K562 (cell line): ENCODE data around the gene C22orf39. TPM values are rescaled to one million over a fixed set of nuclear protein-coding genes. Genes with fewer than 3 reads are reported as not detected.

ENCODE experiments used
- ATAC-seq: fragments of 200-7000 bp; cut with Tn5 transposase; 3 replicates; pipeline ENCODE4 v1.9.1; 2020; ENCODE audit warnings: moderate library complexity
- BruUV-seq: library from RNA; stranded (reverse); fragments of 400-500 nt; replicated peaks from 2 replicates; lab custom pipeline; 2021; lab: Mats Ljungman, UMichigan
- CTCF ChIA-PET: fragments of 300-600 bp; formaldehyde crosslinking; extraction: SDS; loops from one replicate; lab custom pipeline; 2021; ENCODE audit warnings: low intra/inter-chr PET ratio; lab: Yijun Ruan, JAX
- POLR2A ChIA-PET: fragments of 300-600, 350-650 bp; sonication (Branson Sonifier 250); formaldehyde crosslinking; extraction: SDS; loops from one replicate; lab custom pipeline; 2021; ENCODE audit warnings: antibody characterized with exemption, inconsistent platforms; lab: Yijun Ruan, JAX
- DNase-seq, 4 experiments: peaks; one replicate each; pipeline versions ENCODE4 v3.0.0 to v3.0.0-alpha.2; 2011 to 2018; ENCODE audit warnings: low spot score in 3 of 4, mixed read lengths in 3 of 4; ENCODE audit errors: extremely low read depth in 1 of 4
- FAIRE-seq: peaks from 2 replicates; lab custom pipeline; 2011; peaks lifted over from hg19 to GRCh38; lab: Jason Lieb, UNC
- H2AFZ ChIP-seq: 2 replicates; pipeline ENCODE4 v1.6.0; 2011; ENCODE audit warnings: low read depth, low read length, control low read depth, inconsistent platforms
- H3K27ac ChIP-seq: fragments of 200-600 bp; 3 replicates; pipeline ENCODE4 v1.8.0; 2011; ENCODE audit warnings: low read depth, mild to moderate bottlenecking, control low read depth, inconsistent platforms, low read length, moderate library complexity, mixed read lengths; ENCODE audit errors: extremely low read depth
- H3K27me3 ChIP-seq, 2 experiments: fragments of 300-600 bp in 1 of 2; 2 replicates in 1 of 2; 3 replicates in 1 of 2; pipeline versions ENCODE4 v1.6.0 to v1.8.0; 2011; ENCODE audit warnings: inconsistent platforms in 2 of 2, low read length in 2 of 2, mild to moderate bottlenecking in 1 of 2, mixed read lengths in 1 of 2, moderate library complexity in 1 of 2; ENCODE audit not compliant: control insufficient read depth in 2 of 2, insufficient read depth in 2 of 2
- H3K36me3 ChIP-seq: fragments of 300-600 bp; 3 replicates; pipeline ENCODE4 v1.8.0; 2011; ENCODE audit warnings: mild to moderate bottlenecking, low read length, inconsistent platforms; ENCODE audit not compliant: control insufficient read depth, insufficient read depth
- H3K4me1 ChIP-seq, 2 experiments: fragments of 200-600 bp in 1 of 2; replicated peaks in 1 of 2; 2 replicates in 1 of 2; 3 replicates in 1 of 2; pipeline versions ENCODE4 v1.5.1 to v1.8.0; 2011; ENCODE audit warnings: inconsistent platforms in 2 of 2, low read length in 2 of 2, mild to moderate bottlenecking in 1 of 2, mixed read lengths in 1 of 2, moderate library complexity in 1 of 2; ENCODE audit not compliant: control insufficient read depth in 2 of 2, insufficient read depth in 2 of 2
- H3K4me2 ChIP-seq: 2 replicates; pipeline ENCODE4 v1.6.1; 2011; ENCODE audit warnings: low read length, control low read depth, inconsistent platforms, mixed read lengths; ENCODE audit not compliant: insufficient read depth
- H3K4me3 ChIP-seq: fragments of 200-600 bp; sonication (generic), shearing (Covaris generic); 2 replicates; pipeline ENCODE4 v1.5.1; 2016; ENCODE audit warnings: control low read depth, inconsistent platforms
- H3K79me2 ChIP-seq: fragments of 200-600 bp; 3 replicates; pipeline ENCODE4 v1.8.0; 2011; ENCODE audit warnings: low read length, inconsistent platforms; ENCODE audit not compliant: control insufficient read depth, insufficient read depth
- H3K9ac ChIP-seq, 2 experiments: 2 replicates each; pipeline versions ENCODE4 v1.6.0 to v1.6.1; 2011; ENCODE audit warnings: low read depth in 2 of 2, low read length in 2 of 2, control low read depth in 1 of 2, inconsistent platforms in 1 of 2, mild to moderate bottlenecking in 1 of 2, mixed read lengths in 1 of 2; ENCODE audit not compliant: insufficient read depth in 1 of 2
- H3K9me1 ChIP-seq: one replicate; pipeline ENCODE4 v1.6.0; 2011; ENCODE audit warnings: inconsistent platforms, mild to moderate bottlenecking, low read length, moderate library complexity; ENCODE audit not compliant: control insufficient read depth, insufficient read depth
- H3K9me3 ChIP-seq: replicated peaks from 2 replicates; pipeline ENCODE4 v1.5.1; 2011; ENCODE audit warnings: low read depth, low read length, inconsistent platforms; ENCODE audit not compliant: control insufficient read depth, insufficient read depth
- H4K20me1 ChIP-seq: replicated peaks from 2 replicates; pipeline ENCODE4 v1.6.1; 2011; ENCODE audit warnings: low read length, inconsistent platforms, mixed read lengths; ENCODE audit not compliant: control insufficient read depth, insufficient read depth
- BHLHE40 ChIP-seq: IDR thresholded peaks from 2 replicates; pipeline ENCODE4 v1.6.1; 2011; ENCODE audit warnings: low read length, improper control_type of control experiment
- EP300 ChIP-seq: IDR thresholded peaks from 2 replicates; pipeline ENCODE4 v1.6.1; 2012; ENCODE audit warnings: low read length, improper control_type of control experiment
- ETV6 ChIP-seq, 3 experiments: fragments of 150-350 bp in 1 of 3; sonication (generic) in 1 of 3; formaldehyde crosslinking in 1 of 3; IDR thresholded peaks; 2 replicates each; pipeline versions ENCODE4 v1.6.1 to v1.8.0; 2014 to 2022; ENCODE audit warnings: borderline replicate concordance in 2 of 3, low read depth in 2 of 3, antibody characterized with exemption in 1 of 3, low read length in 1 of 3, mild to moderate bottlenecking in 1 of 3, missing genetic modification reagents in 1 of 3
- KAT2B ChIP-seq: IDR thresholded peaks from one replicate; pipeline ENCODE4 v1.6.1; 2012; ENCODE audit warnings: low read depth, mild to moderate bottlenecking, control low read depth, inconsistent platforms, low read length, moderate library complexity
- MEIS2 ChIP-seq: fragments of 450-650 bp; IDR thresholded peaks from 2 replicates; pipeline ENCODE4 v1.6.1; 2014; ENCODE audit warnings: mild to moderate bottlenecking; ENCODE audit not compliant: partially characterized antibody
- PHF8 ChIP-seq: fragments of 200-600 bp; sonication (generic); IDR thresholded peaks from 2 replicates; pipeline ENCODE4 v1.6.1; 2012; ENCODE audit warnings: mixed run types, mild to moderate bottlenecking, inconsistent platforms, low read length, moderate library complexity, borderline replicate concordance
- SRF ChIP-seq, 2 experiments: fragments of 250-450, 450-650 bp in 1 of 2; sonication (Bioruptor Pico) in 1 of 2; sonication (generic) in 1 of 2; formaldehyde crosslinking; IDR thresholded peaks; 2 replicates each; pipeline versions ENCODE4 v1.5.0 to v1.5.1; 2020 to 2022; ENCODE audit warnings: mild to moderate bottlenecking in 1 of 2, missing genetic modification reagents in 1 of 2
- WHSC1 ChIP-seq: IDR thresholded peaks from one replicate; pipeline ENCODE4 v1.6.1; 2012; ENCODE audit warnings: low read length, control low read depth, inconsistent platforms
- ZNF134 ChIP-seq: fragments of 250-450 bp; sonication (Bioruptor Pico); conservative IDR thresholded peaks from 2 replicates; pipeline ENCODE4 v1.4.0; 2020
- WGBS: fragments of 100-300 bp; shearing (Covaris generic); methylation state at CpG from one replicate; pipeline ENCODE4 v1.1.6; 2016; ENCODE audit warnings: low coverage, mixed read lengths; ENCODE audit not compliant: insufficient coverage; ENCODE audit errors: missing lambda C conversion rate; 5-methylcytosine and 5-hydroxymethylcytosine counted together
- in situ Hi-C: fragments of 300-500 bp; cut with MboI; formaldehyde crosslinking; loops from 4 replicates; pipeline ENCODE4 v1.15.0; 2018; ENCODE audit warnings: inconsistent platforms, mixed read lengths
- intact Hi-C: fragments of 100-400 bp; cut with micrococcal nuclease; formaldehyde crosslinking; loops from 2 replicates; pipeline ENCODE4 v1.14.2; 2022
- polyA plus RNA-seq, 8 experiments: library from polyadenylated mRNA; depleted of rRNA in 4 of 8; stranded (reverse) in 5 of 8; unstranded in 3 of 8; fragments of >200 nt; fragmentation: Nextera tagmentation in 2 of 8; fragmentation: Illumina TruSeq in 1 of 8; extraction: Ambion mirVana in 2 of 8; extraction: Trizol in 1 of 8; gene quantifications; 2 replicates each; pipeline versions ENCODE4 v1.2.1 to v1.2.3, GENCODE V29; 2011 to 2014; ENCODE audit warnings: inconsistent platforms in 1 of 8, missing spikeins in 1 of 8
- total RNA-seq, 7 experiments: library from RNA; depleted of rRNA in 6 of 7; stranded (reverse); fragments of >200 nt in 6 of 7; fragmentation: Illumina TruSeq in 2 of 7; extraction: Trizol in 2 of 7; gene quantifications; 2 replicates each; pipeline versions ENCODE4 v1.2.1 to v1.2.3, GENCODE V29; 2011 to 2021; ENCODE audit warnings: low replicate concordance in 1 of 7
- TF ChIP-seq, protein P1 (sequence below): fragments of 250-450 bp; sonication (Bioruptor Pico); IDR thresholded peaks from 2 replicates; pipeline ENCODE4 v1.8.0; 2021; ENCODE audit warnings: moderate library complexity, mild to moderate bottlenecking, inconsistent platforms
- TF ChIP-seq, protein P2 (sequence below): fragments of 250-450 bp; sonication (Bioruptor Pico); IDR thresholded peaks from 2 replicates; pipeline ENCODE4 v1.9.0; 2021; ENCODE audit warnings: mild to moderate bottlenecking, inconsistent platforms
- TF ChIP-seq, protein P3 (sequence below), 2 experiments: IDR thresholded peaks; 2 replicates each; pipeline ENCODE4 v1.6.1; 2012; ENCODE audit warnings: improper control_type of control experiment in 2 of 2, low read depth in 2 of 2, low read length in 2 of 2, borderline replicate concordance in 1 of 2

C22orf39 gene
- total and polyA plus RNA-seq, 9 of the 15 experiments (the other 6 are each of a cell fraction or from before 2014, with no cell fraction given): 20.4 to 139 (median 66.8) TPM

DNA sequence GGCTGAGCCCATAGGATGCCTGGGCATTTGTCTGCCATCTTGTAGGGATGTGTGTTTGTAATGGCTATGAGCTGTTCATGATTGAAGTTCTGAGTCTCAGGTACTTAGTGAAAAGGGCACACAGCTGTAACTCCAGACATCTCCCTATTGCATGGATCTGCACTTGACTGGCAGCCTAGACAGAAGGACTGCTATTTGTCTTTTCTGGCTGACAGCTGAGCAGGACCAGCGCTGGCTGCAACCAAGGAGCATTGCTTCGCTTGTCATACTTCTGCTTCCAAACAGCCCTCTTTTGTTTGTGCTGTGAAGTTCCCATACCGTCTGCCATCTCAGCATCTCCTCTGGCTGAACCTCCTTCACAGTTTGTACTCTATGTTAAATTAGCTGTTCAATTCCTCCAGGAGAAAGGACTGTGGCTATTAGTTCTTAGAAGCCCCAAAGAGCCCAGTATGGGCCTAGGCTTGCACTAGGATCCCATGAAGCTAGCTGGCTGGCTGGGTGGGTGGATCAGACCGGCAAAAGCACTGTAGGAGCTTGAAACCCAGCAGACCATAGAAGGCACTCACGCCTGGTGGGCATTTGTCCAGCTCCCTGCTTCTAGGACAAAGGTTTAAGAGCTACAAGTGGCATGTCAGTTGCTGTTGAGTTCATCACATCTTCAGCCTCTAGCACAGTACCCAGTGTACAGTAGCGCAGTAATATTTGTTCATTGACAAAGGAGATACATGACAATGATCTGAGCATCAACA lies 36.4 kb downstream of the C22orf39 start:
- H3K79me2 ChIP-seq: peaks cover 76% of the 10 kb centered on the region
- no TSS peak for BruUV-seq
- H3K36me3 ChIP-seq: peaks cover 83% of the 10 kb centered on the region
- peaks cover 14 to 15% of the 10 kb centered on the region in 2 experiments; a peak in 4 of 5 replicates for H3K4me1 ChIP-seq
- ChIA-PET POLR2A (interaction anchor here (0.7 to 14.3 kb wide), 12 partner anchors 13 to 648 kb away, joined by 3 to 245 read pairs (median 4); partner anchors contain the start of gene MRPL40), CTCF (no interaction called here)
- H2AFZ ChIP-seq: no peak overlapping the region
- H3K9ac ChIP-seq: no peak overlapping the region
- no peaks in the 10 kb centered on the region for H3K27me3 ChIP-seq
- in situ Hi-C loops: no loop called here
- no peak for DNase-seq
- H3K9me3 ChIP-seq: no peaks in the 10 kb centered on the region
- H3K4me2 ChIP-seq: no peak overlapping the region
- H3K9me1 ChIP-seq: peaks cover 24% of the 10 kb centered on the region
- WGBS: 89% methylated on average over 6 of the region's 6 CpGs
- no peak overlapping the region for H3K4me3 ChIP-seq
- H3K27ac ChIP-seq: no peak overlapping the region
- ATAC-seq: no peak
- FAIRE-seq: no peak
- intact Hi-C loops: loop anchor here (10.0 kb wide), 1 partner anchor 614 kb away; the partner anchor contains the start of gene TANGO2
- peaks cover 44% of the 10 kb centered on the region for H4K20me1 ChIP-seq
- TF ChIP-seq SRF (CRISPR knock-in tag; IDR thresholded peaks at IDR 0.05) (0 out of 4 replicates have a peak, but pooled peaks of 1 of the 2 experiments have one; percentile 26), MEIS2 (peak; percentile 28), ZNF134 (CRISPR knock-in tag) (no peak), BHLHE40 (0 out of 2 replicates have a peak, but pooled peaks have one; percentile 15), KAT2B (peak; percentile 33), WHSC1 (peak; percentile 29), ETV6 (IDR thresholded peaks at IDR 0.05; ENCODE audit: borderline replicate concordance in 1 of 2, low read depth in 2 of 2, low read length in 1 of 2) (no peak), ETV6 (CRISPR knock-in tag; IDR thresholded peaks at IDR 0.05; ENCODE audit: borderline replicate concordance) (0 out of 2 replicates have a peak, but pooled peaks have one; percentile 60), PHF8 (peak; percentile 13; the same call in 1 of the 2 replicates), EP300 (0 out of 2 replicates have a peak, but pooled peaks have one; percentile 9)
- TF ChIP-seq, protein P1, sequence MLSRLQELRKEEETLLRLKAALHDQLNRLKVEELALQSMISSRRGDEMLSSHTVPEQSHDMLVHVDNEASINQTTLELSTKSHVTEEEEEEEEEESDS (CRISPR knock-in tag): no peak
- TF ChIP-seq, protein P2, sequence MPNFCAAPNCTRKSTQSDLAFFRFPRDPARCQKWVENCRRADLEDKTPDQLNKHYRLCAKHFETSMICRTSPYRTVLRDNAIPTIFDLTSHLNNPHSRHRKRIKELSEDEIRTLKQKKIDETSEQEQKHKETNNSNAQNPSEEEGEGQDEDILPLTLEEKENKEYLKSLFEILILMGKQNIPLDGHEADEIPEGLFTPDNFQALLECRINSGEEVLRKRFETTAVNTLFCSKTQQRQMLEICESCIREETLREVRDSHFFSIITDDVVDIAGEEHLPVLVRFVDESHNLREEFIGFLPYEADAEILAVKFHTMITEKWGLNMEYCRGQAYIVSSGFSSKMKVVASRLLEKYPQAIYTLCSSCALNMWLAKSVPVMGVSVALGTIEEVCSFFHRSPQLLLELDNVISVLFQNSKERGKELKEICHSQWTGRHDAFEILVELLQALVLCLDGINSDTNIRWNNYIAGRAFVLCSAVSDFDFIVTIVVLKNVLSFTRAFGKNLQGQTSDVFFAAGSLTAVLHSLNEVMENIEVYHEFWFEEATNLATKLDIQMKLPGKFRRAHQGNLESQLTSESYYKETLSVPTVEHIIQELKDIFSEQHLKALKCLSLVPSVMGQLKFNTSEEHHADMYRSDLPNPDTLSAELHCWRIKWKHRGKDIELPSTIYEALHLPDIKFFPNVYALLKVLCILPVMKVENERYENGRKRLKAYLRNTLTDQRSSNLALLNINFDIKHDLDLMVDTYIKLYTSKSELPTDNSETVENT (CRISPR knock-in tag): peak; percentile 59; the same call in 1 of the 2 replicates
- TF ChIP-seq, protein P3, sequence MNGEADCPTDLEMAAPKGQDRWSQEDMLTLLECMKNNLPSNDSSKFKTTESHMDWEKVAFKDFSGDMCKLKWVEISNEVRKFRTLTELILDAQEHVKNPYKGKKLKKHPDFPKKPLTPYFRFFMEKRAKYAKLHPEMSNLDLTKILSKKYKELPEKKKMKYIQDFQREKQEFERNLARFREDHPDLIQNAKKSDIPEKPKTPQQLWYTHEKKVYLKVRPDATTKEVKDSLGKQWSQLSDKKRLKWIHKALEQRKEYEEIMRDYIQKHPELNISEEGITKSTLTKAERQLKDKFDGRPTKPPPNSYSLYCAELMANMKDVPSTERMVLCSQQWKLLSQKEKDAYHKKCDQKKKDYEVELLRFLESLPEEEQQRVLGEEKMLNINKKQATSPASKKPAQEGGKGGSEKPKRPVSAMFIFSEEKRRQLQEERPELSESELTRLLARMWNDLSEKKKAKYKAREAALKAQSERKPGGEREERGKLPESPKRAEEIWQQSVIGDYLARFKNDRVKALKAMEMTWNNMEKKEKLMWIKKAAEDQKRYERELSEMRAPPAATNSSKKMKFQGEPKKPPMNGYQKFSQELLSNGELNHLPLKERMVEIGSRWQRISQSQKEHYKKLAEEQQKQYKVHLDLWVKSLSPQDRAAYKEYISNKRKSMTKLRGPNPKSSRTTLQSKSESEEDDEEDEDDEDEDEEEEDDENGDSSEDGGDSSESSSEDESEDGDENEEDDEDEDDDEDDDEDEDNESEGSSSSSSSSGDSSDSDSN (IDR thresholded peaks at IDR 0.05; ENCODE audit: borderline replicate concordance in 1 of 2, low read depth in 2 of 2, low read length in 2 of 2): 0 out of 4 replicates have a peak, but pooled peaks have one; percentile 19 to 38
